ENCODE results near the gene CISH.

The CISH gene

GRCh38 chr3:50630394-50630793, 18.8 kb upstream of the CISH start:
- no peak for TF ChIP-seq CTCF (conservative IDR thresholded peaks at IDR 0.05; ENCODE audit: low read depth, low read length)
- DNase-seq (ENCODE audit: low read depth) = no peak
- H3K4me3 ChIP-seq (ENCODE audit: low read length) = no peak overlapping the region

GRCh38 chr3:50628601-50629000, 17.0 kb upstream of the CISH start:
- DNase-seq (ENCODE audit: low read depth) = no peak
- no peak for TF ChIP-seq CTCF (conservative IDR thresholded peaks at IDR 0.05; ENCODE audit: low read depth, low read length)
- no peak overlapping the region for H3K4me3 ChIP-seq (ENCODE audit: low read length)

GRCh38 chr3:50627407-50628051, 16.0 kb upstream of the CISH start:
- peak; percentile 95 for DNase-seq (ENCODE audit: low read depth)
- no peak overlapping the region for H3K4me3 ChIP-seq (ENCODE audit: low read length)
- peak; percentile 53 for TF ChIP-seq CTCF (conservative IDR thresholded peaks at IDR 0.05; ENCODE audit: low read depth, low read length)

GRCh38 chr3:50626401-50626800, 14.8 kb upstream of the CISH start:
- H3K4me3 ChIP-seq (ENCODE audit: low read length) = no peak overlapping the region
- no peak for DNase-seq (ENCODE audit: low read depth)
- TF ChIP-seq CTCF (conservative IDR thresholded peaks at IDR 0.05; ENCODE audit: low read depth, low read length) = no peak

- H3K4me3 ChIP-seq (ENCODE audit: low read length) = no peak overlapping the region
- TF ChIP-seq CTCF (conservative IDR thresholded peaks at IDR 0.05; ENCODE audit: low read depth, low read length) = no peak
- no peak for DNase-seq (ENCODE audit: low read depth)
These were observed 13.9 kb upstream of the CISH start for GRCh38 chr3:50625231-50626182.

- H3K4me3 ChIP-seq (ENCODE audit: low read length) = no peak overlapping the region
- no peak for DNase-seq (ENCODE audit: low read depth)
- TF ChIP-seq CTCF (conservative IDR thresholded peaks at IDR 0.05; ENCODE audit: low read depth, low read length) = no peak
These were observed 13.1 kb upstream of the CISH start for GRCh38 chr3:50624634-50625033.
